ENCODE results near the gene GCM1.

- TF ChIP-seq CTCF (conservative IDR thresholded peaks at IDR 0.05; ENCODE audit: low read length) = no peak
- no peak for TF ChIP-seq EZH2phosphoT487 (IDR thresholded peaks at IDR 0.05; ENCODE audit: borderline replicate concordance)
Observed at GRCh38 chr6:53089948-53090347, 58.7 kb downstream of the GCM1 start.

All from Loucy (cell line).